MV-4-11 (cell line): ENCODE measurements around the gene SULT1C4.

Experiments used
- DNase-seq: peaks from one replicate; lab custom pipeline; 2025; lab: John Stamatoyannopoulos, UW

Gene SULT1C4

GRCh38 chr2:108370080-108370479, 7.7 kb upstream of the SULT1C4 start:
- no peak for DNase-seq

DNA sequence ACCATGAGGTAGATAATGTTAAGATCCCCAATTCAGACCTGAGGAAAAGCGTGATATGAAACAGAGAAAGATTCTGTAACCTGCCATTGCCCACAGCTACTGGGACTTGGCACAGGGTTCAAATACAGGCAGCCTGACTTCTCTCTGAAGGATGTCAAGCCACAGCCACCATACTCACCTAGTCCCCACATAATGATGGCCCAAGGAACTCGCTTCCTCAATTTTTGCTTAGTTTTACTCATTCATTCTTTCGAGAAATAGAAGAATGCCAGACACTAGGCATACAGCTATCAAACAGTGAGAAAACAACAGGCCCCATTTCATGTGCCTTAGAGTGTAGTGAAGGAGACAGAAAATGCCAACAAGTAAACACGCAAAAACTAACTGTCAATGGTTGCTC, 980 bp upstream of the SULT1C4 start:
- DNase-seq: no peak

DNA sequence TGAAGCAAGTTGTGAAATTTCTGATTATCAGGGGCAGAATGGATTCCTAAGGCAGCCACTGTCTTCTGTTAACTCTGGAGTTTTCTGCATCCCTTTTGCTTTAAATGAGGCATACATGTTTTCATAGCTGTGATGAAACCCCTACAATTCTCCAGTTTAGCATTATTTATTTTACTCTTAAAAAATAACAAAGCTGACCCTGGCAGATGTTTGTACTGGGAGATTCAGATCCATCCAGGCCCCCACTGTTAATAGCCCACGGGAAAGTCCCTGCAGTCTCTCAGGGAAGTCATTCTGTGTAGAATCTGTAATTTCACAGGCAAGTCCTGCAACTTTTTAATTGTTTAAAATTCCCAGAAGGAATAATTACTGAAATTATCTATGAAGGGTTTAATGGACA, 353 bp upstream of the SULT1C4 start:
- DNase-seq: no peak

- no peak for DNase-seq
Measured at GRCh38 chr2:108378851-108379250, 1.1 kb downstream of the SULT1C4 start.

GRCh38 chr2:108382196-108382595, 4.4 kb downstream of the SULT1C4 start:
- DNase-seq: no peak

DNA sequence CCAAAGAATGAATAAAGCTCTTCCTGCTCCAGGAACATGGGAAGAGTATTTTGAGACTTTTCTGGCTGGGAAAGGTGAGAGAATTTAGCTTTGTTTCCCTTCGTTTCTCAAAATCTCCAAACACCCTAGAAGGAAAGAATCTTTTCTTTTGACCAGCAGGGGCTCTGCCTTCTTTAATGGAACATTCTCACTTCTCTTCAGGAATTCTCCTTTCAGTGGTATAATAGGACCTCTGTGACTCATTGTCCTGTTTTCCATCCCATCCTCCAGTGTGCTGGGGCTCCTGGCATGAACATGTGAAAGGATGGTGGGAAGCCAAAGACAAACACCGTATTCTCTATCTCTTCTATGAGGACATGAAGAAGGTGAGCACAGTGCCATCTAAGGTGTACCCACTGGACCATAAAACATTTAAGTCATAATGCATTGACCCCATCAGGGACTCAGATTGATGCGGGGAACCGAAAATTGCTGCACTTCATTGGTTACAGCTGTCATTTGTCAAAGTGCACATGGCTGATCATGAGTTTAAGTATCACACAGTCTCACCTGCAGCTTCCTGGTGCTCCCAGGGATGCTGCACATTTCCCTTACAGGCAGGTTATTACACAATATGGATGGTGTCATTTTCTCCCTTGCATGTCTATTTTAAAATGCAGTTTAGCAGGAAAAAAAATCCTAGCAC, 5.5 kb downstream of the SULT1C4 start:
- DNase-seq: no peak

- no peak for DNase-seq
Measured at GRCh38 chr2:108384662-108385393, 7.1 kb downstream of the SULT1C4 start.

GRCh38 chr2:108385411-108386071, 7.8 kb downstream of the SULT1C4 start:
- DNase-seq: no peak

DNA sequence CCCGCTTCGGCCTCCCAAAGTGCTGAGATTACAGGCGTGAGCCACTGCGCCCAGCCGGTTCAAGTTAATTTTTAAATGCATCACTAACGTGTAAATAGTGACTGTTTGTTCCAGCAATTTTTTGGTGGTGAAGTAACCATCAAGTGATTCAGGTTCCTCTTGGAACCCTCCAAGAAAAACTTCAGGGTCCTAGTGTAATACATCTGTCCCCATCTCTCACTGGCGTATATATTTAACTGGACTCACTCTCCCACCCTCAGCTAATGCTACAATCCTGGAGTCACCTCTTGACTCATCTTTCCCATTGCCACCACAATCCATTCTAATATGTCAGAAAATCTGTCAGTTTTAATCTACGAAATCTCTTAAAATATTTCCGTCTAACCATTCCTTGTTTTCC, 10.3 kb downstream of the SULT1C4 start:
- no peak for DNase-seq

- no peak for DNase-seq
Measured at GRCh38 chr2:108390340-108390739, 12.6 kb downstream of the SULT1C4 start.

DNA sequence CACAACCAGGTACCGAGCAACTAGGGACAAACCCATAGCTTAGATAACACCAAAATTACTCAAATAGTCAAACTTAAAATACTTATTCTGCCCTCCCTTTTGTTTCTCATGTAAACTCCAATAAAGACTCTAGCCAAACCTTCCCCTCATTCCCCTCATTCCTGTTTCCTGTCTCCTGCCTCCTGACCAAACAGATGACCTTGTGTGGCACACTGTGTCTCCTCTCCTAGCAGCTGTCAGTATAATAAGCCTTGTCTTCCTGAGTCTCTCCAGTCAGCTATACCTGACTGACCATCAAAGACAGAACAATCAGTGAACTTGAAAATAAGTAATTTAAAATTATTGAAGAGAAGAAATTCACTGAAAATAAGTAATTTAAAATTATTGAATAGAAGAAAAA, 14.3 kb downstream of the SULT1C4 start:
- DNase-seq: no peak

DNA sequence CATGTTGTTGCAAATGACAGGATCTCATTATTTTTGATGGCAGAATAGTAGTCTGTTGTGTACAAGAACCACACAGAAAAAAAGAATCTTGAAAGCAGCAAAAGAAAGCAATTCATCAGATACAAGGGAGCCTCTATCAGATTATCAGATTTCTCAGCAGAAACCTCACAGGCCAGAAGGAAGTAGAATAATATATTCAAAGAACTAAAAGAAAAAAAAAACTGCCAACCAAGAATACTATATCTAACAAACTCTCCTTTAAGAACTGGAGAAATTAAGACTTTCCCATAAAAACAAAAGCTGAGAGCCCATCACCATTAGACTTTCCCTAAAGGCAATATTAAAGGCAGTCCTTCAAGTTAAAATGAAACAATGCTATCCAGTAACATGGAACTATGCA, 15.4 kb downstream of the SULT1C4 start:
- no peak for DNase-seq

DNA sequence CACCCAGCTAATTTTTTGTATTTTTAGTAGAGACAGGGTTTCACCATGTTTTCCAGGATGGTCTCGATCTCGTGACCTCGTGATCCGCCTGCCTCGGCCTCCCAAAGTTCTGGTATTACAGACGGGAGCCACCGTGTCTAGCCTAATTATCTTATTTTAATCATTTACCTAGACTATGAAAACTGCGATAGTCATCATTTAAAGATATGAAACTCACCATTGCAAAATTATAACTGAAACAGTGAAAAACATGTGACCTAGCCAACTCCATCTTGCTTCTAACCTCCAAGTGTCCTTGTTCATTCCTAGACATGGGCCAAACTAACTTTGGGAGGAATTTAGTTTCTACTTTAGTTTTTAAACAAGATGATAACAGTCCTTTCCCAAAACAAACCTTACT, 17.4 kb downstream of the SULT1C4 start:
- DNase-seq: no peak

DNA sequence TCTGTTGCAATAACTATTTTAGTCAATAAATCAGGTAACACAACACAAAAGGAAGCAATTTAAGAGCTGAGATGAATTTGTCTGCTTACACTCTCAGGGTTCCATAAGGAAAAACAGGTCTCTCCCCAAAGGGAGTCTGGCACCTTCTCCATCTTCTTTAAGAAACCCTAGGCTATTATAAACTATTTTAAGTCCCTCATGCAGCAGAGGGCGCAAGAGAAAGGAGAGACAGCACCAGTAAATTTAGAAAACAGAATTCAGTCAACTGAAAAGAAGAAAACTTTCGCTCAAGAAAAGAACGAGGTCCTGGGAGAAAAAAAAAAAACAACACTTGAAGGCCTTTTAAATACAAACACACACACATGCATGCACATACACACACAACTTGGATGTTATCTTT, 19.1 kb downstream of the SULT1C4 start:
- DNase-seq: no peak

GRCh38 chr2:108399479-108399878, 21.7 kb downstream of the SULT1C4 start:
- peak; percentile 6 for DNase-seq

GRCh38 chr2:108401800-108402199, 24.0 kb downstream of the SULT1C4 start:
- no peak for DNase-seq

GRCh38 chr2:108403494-108403893, 25.7 kb downstream of the SULT1C4 start:
- DNase-seq: no peak

DNA sequence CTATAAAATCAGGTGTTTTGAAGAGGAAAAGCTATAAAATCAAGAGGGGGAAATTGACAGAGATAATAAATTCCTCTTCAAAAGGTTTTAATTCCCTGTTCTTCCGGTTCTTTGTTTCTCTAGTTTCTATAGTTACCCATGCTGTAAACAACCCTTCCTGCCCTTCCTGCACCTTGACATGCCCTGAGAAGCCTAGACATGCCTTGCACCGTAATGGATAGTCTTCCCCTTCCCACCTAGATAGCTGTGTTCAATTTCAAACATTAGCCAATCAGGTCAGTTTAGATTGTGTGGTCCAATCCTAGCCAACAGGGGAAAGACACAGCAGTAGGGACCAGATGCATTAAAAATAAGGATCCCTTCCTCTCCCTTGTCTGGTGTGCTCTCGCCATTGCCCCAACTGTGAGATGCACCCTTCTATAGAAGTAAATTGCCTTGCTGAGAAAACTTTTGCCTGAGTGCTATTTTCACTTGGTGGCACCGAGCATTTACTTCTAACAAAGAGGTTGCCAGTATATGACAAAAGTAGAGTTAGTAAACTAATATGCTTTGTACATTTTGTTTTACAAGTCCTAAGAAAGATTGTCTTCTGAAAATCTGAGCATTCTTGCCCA, 27.1 kb downstream of the SULT1C4 start:
- no peak for DNase-seq

DNA sequence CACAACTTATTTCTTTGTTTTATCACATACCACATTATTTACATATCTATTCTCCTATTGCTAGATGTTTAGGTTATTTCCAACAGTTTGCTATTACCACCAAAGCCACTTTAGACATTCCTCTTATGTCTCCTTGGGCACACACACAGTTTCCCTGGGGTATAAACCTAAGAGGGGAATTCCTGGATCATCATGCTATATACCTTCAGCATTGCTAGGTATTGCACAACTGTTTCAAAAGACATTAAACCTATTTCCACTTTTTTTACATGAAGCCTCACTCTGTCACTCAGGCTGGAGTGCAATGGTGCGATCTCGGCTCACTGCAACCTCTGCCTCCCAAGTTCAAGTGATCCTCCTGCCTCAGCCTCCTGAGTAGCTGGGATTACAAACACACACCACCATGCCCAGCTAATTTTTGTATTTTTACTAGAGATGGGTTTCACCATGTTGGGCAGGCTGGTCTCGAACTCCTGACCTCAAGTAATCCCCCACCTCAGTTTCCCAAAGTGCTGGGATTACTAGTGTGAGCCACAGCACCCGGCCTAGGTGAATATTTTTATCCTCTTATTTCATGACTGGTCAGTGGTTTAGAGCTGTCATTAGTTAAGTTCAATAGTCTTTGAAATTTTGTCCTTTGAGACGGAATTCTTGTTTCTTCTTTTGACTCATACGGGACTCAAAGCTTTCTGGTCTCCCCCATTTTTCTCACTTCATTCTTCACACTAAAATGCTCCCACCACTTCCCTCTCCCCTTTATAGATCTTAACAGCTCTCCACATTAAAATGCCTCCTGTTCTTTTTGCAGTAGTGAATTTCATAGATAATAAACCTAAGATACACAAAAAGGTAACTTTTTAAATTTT, 30.3 kb downstream of the SULT1C4 start:
- no peak for DNase-seq

GRCh38 chr2:108409768-108410167, 32.0 kb downstream of the SULT1C4 start:
- DNase-seq: no peak

DNA sequence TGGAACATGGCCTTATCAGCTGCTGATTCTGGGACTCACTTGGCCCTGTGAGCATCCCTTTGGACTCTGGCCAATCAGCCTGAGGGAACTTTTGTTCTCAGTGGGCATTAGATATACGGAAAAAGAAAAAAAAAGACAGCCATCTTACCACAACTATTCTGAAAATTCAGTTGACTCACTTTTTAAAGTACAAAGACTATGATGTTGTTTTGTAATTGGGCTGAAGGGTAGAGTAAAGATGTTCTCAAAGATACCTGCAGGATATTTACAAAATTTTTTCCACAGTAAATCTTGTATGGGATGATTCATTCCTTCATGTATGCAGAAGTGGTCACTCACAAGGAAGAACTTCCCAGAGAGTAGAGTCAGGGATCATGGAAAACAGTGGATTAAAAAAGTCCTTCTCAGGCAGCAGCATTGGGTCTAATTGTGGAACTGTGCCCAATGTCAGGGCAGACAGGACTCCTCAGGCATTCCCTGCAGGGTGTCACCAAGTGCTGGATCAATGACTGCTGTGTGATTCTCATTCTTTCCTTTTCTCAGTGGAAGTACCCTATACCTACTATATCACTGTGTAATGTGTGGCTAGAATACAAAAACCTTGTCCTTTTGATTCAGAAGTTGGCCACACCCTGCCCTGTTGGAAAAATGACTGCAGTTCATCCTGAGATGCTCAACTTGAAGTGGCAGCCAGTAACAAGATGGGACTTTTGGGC, 35.4 kb downstream of the SULT1C4 start:
- no peak for DNase-seq
